A549 treated with ZK216348 at 1 μM for 4 hours (cell line): ENCODE data around the gene ACAP2. TPM values are rescaled to one million over a fixed set of nuclear protein-coding genes. Genes with fewer than 3 reads are reported as not detected.

ENCODE experiments used
- total RNA-seq: library from RNA; stranded (reverse); fragments of 200-300 nt; extraction: Qiagen RNA extraction; gene quantifications from 5 replicates; pipeline ENCODE4 v1.2.3, GENCODE V29; 2022; ENCODE audit warnings: low read depth

Gene ACAP2
- total RNA-seq: 3.5 to 9.1 TPM (median 7.2 TPM) in 5 replicates

GRCh38 chr3:195442573-195443390 is at the start of gene ACAP2:
ACAP2 (minus strand) TSS chr3:195443020; CDS start chr3:195442847, 173 bp downstream.

DNA sequence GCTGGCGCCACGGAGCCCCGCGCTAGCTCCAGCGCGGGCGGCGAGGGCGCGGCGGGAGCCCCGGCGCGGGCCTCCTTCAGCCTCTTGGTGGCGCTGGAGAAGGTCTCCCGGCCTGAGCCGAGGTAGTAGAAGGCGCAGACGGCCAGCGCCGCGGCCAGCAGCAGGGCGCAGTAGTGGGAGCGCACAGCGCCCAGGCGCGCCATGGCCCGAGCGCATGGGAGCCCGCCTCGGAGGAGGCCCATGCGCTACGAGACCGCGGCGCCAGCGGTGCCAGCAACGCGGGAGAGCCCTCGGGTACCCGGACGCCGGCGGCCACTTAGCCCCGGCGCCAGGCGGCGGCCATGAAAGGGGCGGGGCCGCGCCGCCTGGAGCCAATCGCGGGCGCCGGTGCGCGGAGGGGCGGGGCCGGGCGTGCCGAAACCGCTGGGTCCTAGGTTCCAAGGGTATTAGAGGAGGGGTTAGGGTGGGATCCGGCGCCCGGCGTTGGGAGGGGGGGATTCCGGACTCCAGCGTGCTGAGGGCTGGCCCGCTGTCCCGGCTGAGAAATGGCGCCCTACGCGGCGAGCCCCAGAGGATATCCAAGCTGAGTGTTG is 171.9 kb downstream of the ACAP2 start, which contains the start of gene XXYLT1:
Gene XXYLT1 (minus strand): TSS at position 343 of the 593 bp plus-strand sequence. CDS start 101 bp downstream, at position 242.

Other genes with a start within 250 kb of the ACAP2 start
- 9.7 to 13.5 TPM (median 13.2 TPM) in 5 replicates for gene XXYLT1, start 171.9 kb downstream of the ACAP2 start, total RNA-seq
- gene PPP1R2, start 100.3 kb upstream of the ACAP2 start, total RNA-seq: 13.4 to 20.4 TPM (median 17.4 TPM) in 5 replicates
- gene APOD, start 140.9 kb upstream of the ACAP2 start, total RNA-seq: 0.54 to 1.4 TPM (median 0.93 TPM) in 5 replicates